ENCODE measurements around the gene PAPPA. TPM values are rescaled to one million over a fixed set of nuclear protein-coding genes. Genes with fewer than 3 reads are reported as not detected.

Gene PAPPA
- total RNA-seq, 2 experiments from 2014 or later, result not detected

GRCh38 chr9:116178481-116179211 lies 25.1 kb downstream of the PAPPA start:
- intact Hi-C loops (cut with micrococcal nuclease), result no loop called here
- DNase-seq (no peak), ATAC-seq (no peak)
- Mint-ChIP-seq H3K27me3 (peaks cover 4% of the 10 kb centered on the region), H3K4me1 (ENCODE audit: low read depth) (no peaks in the 10 kb centered on the region), H3K9me3 (no peaks in the 10 kb centered on the region), H3K4me3 (no peak overlapping the region), H3K27ac (no peak overlapping the region), H3K36me3 (ENCODE audit: low read depth) (no peaks in the 10 kb centered on the region)
- CTCF ChIA-PET, result no interaction called here
- POLR2A ChIA-PET, result no interaction called here
- no peak for TF ChIP-seq CTCF (IDR thresholded peaks at IDR 0.05)

GRCh38 chr9:116179568-116179967 lies 26.0 kb downstream of the PAPPA start:
- ATAC-seq, result no peak
- POLR2A ChIA-PET, result no interaction called here
- CTCF ChIA-PET, result no interaction called here
- H3K4me1 Mint-ChIP-seq (ENCODE audit: low read depth), result no peaks in the 10 kb centered on the region
- intact Hi-C loops (cut with micrococcal nuclease), result no loop called here
- no peak for DNase-seq
- H3K4me3 Mint-ChIP-seq, result no peak overlapping the region
- TF ChIP-seq CTCF (IDR thresholded peaks at IDR 0.05), result no peak
- no peaks in the 10 kb centered on the region for H3K9me3 Mint-ChIP-seq
- H3K36me3 Mint-ChIP-seq (ENCODE audit: low read depth), result no peaks in the 10 kb centered on the region
- H3K27ac Mint-ChIP-seq, result no peak overlapping the region
- peaks cover 4% of the 10 kb centered on the region for H3K27me3 Mint-ChIP-seq

- DNase-seq (no peak), ATAC-seq (no peak)
- Mint-ChIP-seq H3K27me3 (peaks cover 3% of the 10 kb centered on the region), H3K4me1 (ENCODE audit: low read depth) (no peaks in the 10 kb centered on the region), H3K4me3 (no peak overlapping the region), H3K9me3 (no peaks in the 10 kb centered on the region), H3K27ac (no peak overlapping the region), H3K36me3 (ENCODE audit: low read depth) (no peaks in the 10 kb centered on the region)
- no peak for TF ChIP-seq CTCF (IDR thresholded peaks at IDR 0.05)
- intact Hi-C loops (cut with micrococcal nuclease), result no loop called here
- CTCF ChIA-PET, result no interaction called here
- POLR2A ChIA-PET, result no interaction called here
Measured at GRCh38 chr9:116181853-116182610, 28.4 kb downstream of the PAPPA start.

GRCh38 chr9:116182876-116183275 lies 29.3 kb downstream of the PAPPA start:
- H3K27ac Mint-ChIP-seq, result no peak overlapping the region
- intact Hi-C loops (cut with micrococcal nuclease), result no loop called here
- H3K9me3 Mint-ChIP-seq, result no peaks in the 10 kb centered on the region
- H3K27me3 Mint-ChIP-seq, result peaks cover 2% of the 10 kb centered on the region
- POLR2A ChIA-PET, result no interaction called here
- H3K36me3 Mint-ChIP-seq (ENCODE audit: low read depth), result no peaks in the 10 kb centered on the region
- DNase-seq (no peak), ATAC-seq (no peak)
- no peak for TF ChIP-seq CTCF (IDR thresholded peaks at IDR 0.05)
- no peaks in the 10 kb centered on the region for H3K4me1 Mint-ChIP-seq (ENCODE audit: low read depth)
- CTCF ChIA-PET, result no interaction called here
- no peak overlapping the region for H3K4me3 Mint-ChIP-seq

GRCh38 chr9:116187570-116188170 lies 34.1 kb downstream of the PAPPA start:
- H3K27me3 Mint-ChIP-seq, result no peaks in the 10 kb centered on the region
- no peaks in the 10 kb centered on the region for H3K36me3 Mint-ChIP-seq (ENCODE audit: low read depth)
- no peaks in the 10 kb centered on the region for H3K4me1 Mint-ChIP-seq (ENCODE audit: low read depth)
- H3K9me3 Mint-ChIP-seq, result no peaks in the 10 kb centered on the region
- intact Hi-C loops (cut with micrococcal nuclease), result no loop called here
- ChIA-PET POLR2A (no interaction called here), CTCF (no interaction called here)
- no peak for DNase-seq
- H3K4me3 Mint-ChIP-seq, result no peak overlapping the region
- TF ChIP-seq CTCF (IDR thresholded peaks at IDR 0.05), result no peak
- no peak for ATAC-seq
- no peak overlapping the region for H3K27ac Mint-ChIP-seq
